ENCODE results near the gene NCAPD3. TPM values are rescaled to one million over a fixed set of nuclear protein-coding genes. Genes with fewer than 3 reads are reported as not detected.
A peak's percentile ranks its signal among the peaks of the same experiment; 100 is the strongest.

The NCAPD3 gene
- total RNA-seq, 1 experiment from 2014 or later, result 63.0 TPM

DNA sequence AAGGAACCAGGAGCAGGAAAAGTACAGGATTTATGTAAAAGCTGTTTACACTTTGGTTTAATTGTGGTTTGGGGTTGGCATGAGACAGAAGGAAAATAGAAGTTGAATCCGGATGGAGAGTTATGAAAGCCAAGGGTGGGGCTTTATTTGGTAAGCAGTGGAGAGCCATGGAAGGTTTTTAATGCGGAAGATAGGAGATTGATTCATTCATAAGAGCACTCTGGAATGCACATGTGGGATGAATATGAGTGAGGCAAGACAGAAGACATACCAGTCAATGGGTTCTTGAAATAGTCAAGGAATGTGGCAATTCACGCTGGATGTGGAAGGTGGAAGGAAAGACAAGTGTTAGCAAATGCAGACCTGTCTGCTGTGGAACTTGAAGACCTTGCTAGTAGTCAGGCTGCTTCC is 43.1 kb upstream of the NCAPD3 start (continued):
- TF ChIP-seq NFYB (CRISPR knock-in tag; conservative IDR thresholded peaks at IDR 0.05; ENCODE audit: low read depth) (no peak), FOXP1 (CRISPR knock-in tag; IDR thresholded peaks at IDR 0.05; ENCODE audit: borderline replicate concordance) (no peak)

DNA sequence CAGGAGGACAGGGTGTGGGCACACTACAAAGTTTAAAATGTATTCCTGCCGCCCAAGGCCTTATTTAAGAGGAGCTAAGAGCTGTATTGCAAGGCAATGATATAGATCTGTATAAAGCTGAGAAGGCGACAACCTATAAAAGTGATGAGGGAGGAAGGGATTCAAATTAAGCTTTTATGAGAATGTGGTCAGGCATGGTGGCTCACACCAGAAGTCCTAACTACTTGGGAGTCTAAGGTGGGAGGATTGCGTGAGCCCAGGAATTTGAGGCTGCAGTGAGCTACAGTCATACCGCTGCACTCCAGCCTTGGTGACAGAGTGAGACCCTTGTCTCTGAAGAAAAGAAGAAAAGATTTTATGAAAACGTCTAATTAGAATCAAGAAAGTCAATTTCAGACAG is 42.7 kb upstream of the NCAPD3 start:
- CTCF ChIA-PET, result interaction anchor here (1.2 to 6.2 kb wide), 3 partner anchors 11 to 41 kb away, joined by 4 to 57 read pairs (median 4); partner anchors contain the start of genes ACAD8, GLB1L3 and VPS26B
- ATAC-seq, result no peak
- Mint-ChIP-seq H3K4me1 (peaks cover 62% of the 10 kb centered on the region), H3K36me3 (peaks cover 19% of the 10 kb centered on the region), H3K9me3 (no peaks in the 10 kb centered on the region), H3K27ac (peak overlapping the region; percentile 90), H3K27me3 (ENCODE audit: low read depth) (no peaks in the 10 kb centered on the region), H3K4me3 (no peak overlapping the region)
- TF ChIP-seq GTF2I (CRISPR knock-in tag; conservative IDR thresholded peaks at IDR 0.05), result no peak
- TF ChIP-seq, protein P1, sequence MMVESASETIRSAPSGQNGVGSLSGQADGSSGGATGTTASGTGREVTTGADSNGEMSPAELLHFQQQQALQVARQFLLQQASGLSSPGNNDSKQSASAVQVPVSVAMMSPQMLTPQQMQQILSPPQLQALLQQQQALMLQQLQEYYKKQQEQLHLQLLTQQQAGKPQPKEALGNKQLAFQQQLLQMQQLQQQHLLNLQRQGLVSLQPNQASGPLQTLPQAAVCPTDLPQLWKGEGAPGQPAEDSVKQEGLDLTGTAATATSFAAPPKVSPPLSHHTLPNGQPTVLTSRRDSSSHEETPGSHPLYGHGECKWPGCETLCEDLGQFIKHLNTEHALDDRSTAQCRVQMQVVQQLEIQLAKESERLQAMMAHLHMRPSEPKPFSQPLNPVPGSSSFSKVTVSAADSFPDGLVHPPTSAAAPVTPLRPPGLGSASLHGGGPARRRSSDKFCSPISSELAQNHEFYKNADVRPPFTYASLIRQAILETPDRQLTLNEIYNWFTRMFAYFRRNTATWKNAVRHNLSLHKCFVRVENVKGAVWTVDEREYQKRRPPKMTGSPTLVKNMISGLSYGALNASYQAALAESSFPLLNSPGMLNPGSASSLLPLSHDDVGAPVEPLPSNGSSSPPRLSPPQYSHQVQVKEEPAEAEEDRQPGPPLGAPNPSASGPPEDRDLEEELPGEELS (CRISPR knock-in tag; IDR thresholded peaks at IDR 0.05), result no peak
- no peak for TF ChIP-seq ETV6 (CRISPR knock-in tag; IDR thresholded peaks at IDR 0.05)
- TF ChIP-seq, protein P2, sequence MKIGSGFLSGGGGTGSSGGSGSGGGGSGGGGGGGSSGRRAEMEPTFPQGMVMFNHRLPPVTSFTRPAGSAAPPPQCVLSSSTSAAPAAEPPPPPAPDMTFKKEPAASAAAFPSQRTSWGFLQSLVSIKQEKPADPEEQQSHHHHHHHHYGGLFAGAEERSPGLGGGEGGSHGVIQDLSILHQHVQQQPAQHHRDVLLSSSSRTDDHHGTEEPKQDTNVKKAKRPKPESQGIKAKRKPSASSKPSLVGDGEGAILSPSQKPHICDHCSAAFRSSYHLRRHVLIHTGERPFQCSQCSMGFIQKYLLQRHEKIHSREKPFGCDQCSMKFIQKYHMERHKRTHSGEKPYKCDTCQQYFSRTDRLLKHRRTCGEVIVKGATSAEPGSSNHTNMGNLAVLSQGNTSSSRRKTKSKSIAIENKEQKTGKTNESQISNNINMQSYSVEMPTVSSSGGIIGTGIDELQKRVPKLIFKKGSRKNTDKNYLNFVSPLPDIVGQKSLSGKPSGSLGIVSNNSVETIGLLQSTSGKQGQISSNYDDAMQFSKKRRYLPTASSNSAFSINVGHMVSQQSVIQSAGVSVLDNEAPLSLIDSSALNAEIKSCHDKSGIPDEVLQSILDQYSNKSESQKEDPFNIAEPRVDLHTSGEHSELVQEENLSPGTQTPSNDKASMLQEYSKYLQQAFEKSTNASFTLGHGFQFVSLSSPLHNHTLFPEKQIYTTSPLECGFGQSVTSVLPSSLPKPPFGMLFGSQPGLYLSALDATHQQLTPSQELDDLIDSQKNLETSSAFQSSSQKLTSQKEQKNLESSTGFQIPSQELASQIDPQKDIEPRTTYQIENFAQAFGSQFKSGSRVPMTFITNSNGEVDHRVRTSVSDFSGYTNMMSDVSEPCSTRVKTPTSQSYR (CRISPR knock-in tag; IDR thresholded peaks at IDR 0.05), result no peak
- no peak for TF ChIP-seq CREB1 (CRISPR knock-in tag; IDR thresholded peaks at IDR 0.05)
- TF ChIP-seq ZNF416 (CRISPR knock-in tag; IDR thresholded peaks at IDR 0.05), result no peak
- TF ChIP-seq, protein P3, sequence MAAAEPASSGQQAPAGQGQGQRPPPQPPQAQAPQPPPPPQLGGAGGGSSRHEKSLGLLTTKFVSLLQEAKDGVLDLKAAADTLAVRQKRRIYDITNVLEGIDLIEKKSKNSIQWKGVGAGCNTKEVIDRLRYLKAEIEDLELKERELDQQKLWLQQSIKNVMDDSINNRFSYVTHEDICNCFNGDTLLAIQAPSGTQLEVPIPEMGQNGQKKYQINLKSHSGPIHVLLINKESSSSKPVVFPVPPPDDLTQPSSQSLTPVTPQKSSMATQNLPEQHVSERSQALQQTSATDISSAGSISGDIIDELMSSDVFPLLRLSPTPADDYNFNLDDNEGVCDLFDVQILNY (CRISPR knock-in tag; IDR thresholded peaks at IDR 0.05), result no peak
- TF ChIP-seq GRHL2 (CRISPR knock-in tag; IDR thresholded peaks at IDR 0.05; ENCODE audit: insufficient replicate concordance, severe bottlenecking), result no peak
- TF ChIP-seq, protein P4, sequence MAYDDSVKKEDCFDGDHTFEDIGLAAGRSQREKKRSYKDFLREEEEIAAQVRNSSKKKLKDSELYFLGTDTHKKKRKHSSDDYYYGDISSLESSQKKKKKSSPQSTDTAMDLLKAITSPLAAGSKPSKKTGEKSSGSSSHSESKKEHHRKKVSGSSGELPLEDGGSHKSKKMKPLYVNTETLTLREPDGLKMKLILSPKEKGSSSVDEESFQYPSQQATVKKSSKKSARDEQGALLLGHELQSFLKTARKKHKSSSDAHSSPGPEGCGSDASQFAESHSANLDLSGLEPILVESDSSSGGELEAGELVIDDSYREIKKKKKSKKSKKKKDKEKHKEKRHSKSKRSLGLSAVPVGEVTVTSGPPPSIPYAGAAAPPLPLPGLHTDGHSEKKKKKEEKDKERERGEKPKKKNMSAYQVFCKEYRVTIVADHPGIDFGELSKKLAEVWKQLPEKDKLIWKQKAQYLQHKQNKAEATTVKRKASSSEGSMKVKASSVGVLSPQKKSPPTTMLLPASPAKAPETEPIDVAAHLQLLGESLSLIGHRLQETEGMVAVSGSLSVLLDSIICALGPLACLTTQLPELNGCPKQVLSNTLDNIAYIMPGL (CRISPR knock-in tag; IDR thresholded peaks at IDR 0.05), result no peak
- TF ChIP-seq, protein P5, sequence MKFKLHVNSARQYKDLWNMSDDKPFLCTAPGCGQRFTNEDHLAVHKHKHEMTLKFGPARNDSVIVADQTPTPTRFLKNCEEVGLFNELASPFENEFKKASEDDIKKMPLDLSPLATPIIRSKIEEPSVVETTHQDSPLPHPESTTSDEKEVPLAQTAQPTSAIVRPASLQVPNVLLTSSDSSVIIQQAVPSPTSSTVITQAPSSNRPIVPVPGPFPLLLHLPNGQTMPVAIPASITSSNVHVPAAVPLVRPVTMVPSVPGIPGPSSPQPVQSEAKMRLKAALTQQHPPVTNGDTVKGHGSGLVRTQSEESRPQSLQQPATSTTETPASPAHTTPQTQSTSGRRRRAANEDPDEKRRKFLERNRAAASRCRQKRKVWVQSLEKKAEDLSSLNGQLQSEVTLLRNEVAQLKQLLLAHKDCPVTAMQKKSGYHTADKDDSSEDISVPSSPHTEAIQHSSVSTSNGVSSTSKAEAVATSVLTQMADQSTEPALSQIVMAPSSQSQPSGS (CRISPR knock-in tag; IDR thresholded peaks at IDR 0.05; ENCODE audit: borderline replicate concordance, low read depth), result no peak
- TF ChIP-seq, protein P6, sequence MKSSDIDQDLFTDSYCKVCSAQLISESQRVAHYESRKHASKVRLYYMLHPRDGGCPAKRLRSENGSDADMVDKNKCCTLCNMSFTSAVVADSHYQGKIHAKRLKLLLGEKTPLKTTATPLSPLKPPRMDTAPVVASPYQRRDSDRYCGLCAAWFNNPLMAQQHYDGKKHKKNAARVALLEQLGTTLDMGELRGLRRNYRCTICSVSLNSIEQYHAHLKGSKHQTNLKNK (CRISPR knock-in tag; IDR thresholded peaks at IDR 0.05), result no peak
- TF ChIP-seq, protein P7, sequence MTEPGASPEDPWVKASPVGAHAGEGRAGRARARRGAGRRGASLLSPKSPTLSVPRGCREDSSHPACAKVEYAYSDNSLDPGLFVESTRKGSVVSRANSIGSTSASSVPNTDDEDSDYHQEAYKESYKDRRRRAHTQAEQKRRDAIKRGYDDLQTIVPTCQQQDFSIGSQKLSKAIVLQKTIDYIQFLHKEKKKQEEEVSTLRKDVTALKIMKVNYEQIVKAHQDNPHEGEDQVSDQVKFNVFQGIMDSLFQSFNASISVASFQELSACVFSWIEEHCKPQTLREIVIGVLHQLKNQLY (CRISPR knock-in tag; IDR thresholded peaks at IDR 0.05), result no peak
- TF ChIP-seq TEAD1 (CRISPR knock-in tag; IDR thresholded peaks at IDR 0.05), result no peak
- TF ChIP-seq, protein P8, sequence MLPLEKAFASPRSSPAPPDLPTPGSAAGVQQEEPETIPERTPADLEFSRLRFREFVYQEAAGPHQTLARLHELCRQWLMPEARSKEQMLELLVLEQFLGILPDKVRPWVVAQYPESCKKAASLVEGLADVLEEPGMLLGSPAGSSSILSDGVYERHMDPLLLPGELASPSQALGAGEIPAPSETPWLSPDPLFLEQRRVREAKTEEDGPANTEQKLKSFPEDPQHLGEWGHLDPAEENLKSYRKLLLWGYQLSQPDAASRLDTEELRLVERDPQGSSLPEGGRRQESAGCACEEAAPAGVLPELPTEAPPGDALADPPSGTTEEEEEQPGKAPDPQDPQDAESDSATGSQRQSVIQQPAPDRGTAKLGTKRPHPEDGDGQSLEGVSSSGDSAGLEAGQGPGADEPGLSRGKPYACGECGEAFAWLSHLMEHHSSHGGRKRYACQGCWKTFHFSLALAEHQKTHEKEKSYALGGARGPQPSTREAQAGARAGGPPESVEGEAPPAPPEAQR (CRISPR knock-in tag; IDR thresholded peaks at IDR 0.05), result no peak
- TF ChIP-seq NFATC4 (CRISPR knock-in tag; IDR thresholded peaks at IDR 0.05), result no peak
- no peak for TF ChIP-seq FOXP1 (CRISPR knock-in tag; IDR thresholded peaks at IDR 0.05; ENCODE audit: borderline replicate concordance)
- no peak for TF ChIP-seq ZNF263 (CRISPR knock-in tag; IDR thresholded peaks at IDR 0.05; ENCODE audit: low read depth)
- no peak for TF ChIP-seq SP1 (CRISPR knock-in tag; conservative IDR thresholded peaks at IDR 0.05)
- DNase-seq (ENCODE audit: low spot score), result no peak
- POLR2A ChIA-PET, result no interaction called here
